Epithelial cell of proximal tubule (primary cell): ENCODE measurements around the gene OAS1. TPM values are rescaled to one million over a fixed set of nuclear protein-coding genes. Genes with fewer than 3 reads are reported as not detected.

ENCODE experiments used
- DNase-seq: peaks from one replicate; pipeline ENCODE4 v3.0.0-alpha.2; 2011; ENCODE audit warnings: low read depth
- H3K4me3 ChIP-seq: 2 replicates; pipeline ENCODE4 v1.5.1; 2011; ENCODE audit warnings: low read depth, mild to moderate bottlenecking, low read length
- CTCF ChIP-seq: conservative IDR thresholded peaks from 2 replicates; pipeline ENCODE4 v1.5.1; 2012; ENCODE audit warnings: low read depth, mild to moderate bottlenecking, low read length
- total RNA-seq: library from RNA; depleted of rRNA; stranded (reverse); fragments of >200 nt; gene quantifications from 2 replicates; pipeline ENCODE4 v1.2.3, GENCODE V29; 2015

OAS1 gene
- total RNA-seq, 1 donor from 2014 or later: 6.3 TPM

GRCh38 chr12:112964915-112965314, 58.2 kb downstream of the OAS1 start:
- TF ChIP-seq CTCF: no peak
- no peak for DNase-seq
- no peak overlapping the region for H3K4me3 ChIP-seq

GRCh38 chr12:112965643-112966042, 58.9 kb downstream of the OAS1 start:
- no peak for DNase-seq
- TF ChIP-seq CTCF: no peak
- no peak overlapping the region for H3K4me3 ChIP-seq

- DNase-seq: no peak
- no peak for TF ChIP-seq CTCF
- H3K4me3 ChIP-seq: no peak overlapping the region
Measured at GRCh38 chr12:112967306-112967705, 60.5 kb downstream of the OAS1 start.

- no peak overlapping the region for H3K4me3 ChIP-seq
- no peak for DNase-seq
- TF ChIP-seq CTCF: no peak
Measured at GRCh38 chr12:112967858-112968257, 61.1 kb downstream of the OAS1 start.

Other genes with a start within 250 kb of the OAS1 start
- gene RPH3A, start 115.2 kb upstream of the OAS1 start, total RNA-seq: 0.07 TPM in 1 of 2 replicates, not detected in the other
- gene OAS3, start 31.5 kb downstream of the OAS1 start, total RNA-seq: 23.3 and 24.4 TPM in 2 replicates
- 2.5 TPM in 1 of 2 replicates, not detected in the other for gene OAS2, start 71.6 kb downstream of the OAS1 start, total RNA-seq
- gene DTX1, start 149.8 kb downstream of the OAS1 start, total RNA-seq: not detected in 2 replicates
- gene RASAL1, start 228.8 kb downstream of the OAS1 start, total RNA-seq: 2.0 and 2.1 TPM in 2 replicates
- gene CFAP73, start 242.8 kb downstream of the OAS1 start, total RNA-seq: not detected in 2 replicates